Jurkat, Clone E6-1 (cell line): ENCODE data around the gene MTG2.

Source experiments
- DNase-seq: peaks from one replicate; pipeline ENCODE4 v3.0.0-alpha.2; 2011; ENCODE audit warnings: low read depth, low spot score
- H3K4me3 ChIP-seq: 2 replicates; pipeline ENCODE4 v1.5.1; 2011; ENCODE audit warnings: mild to moderate bottlenecking, low read length, control low read depth, moderate library complexity

Gene MTG2

DNA sequence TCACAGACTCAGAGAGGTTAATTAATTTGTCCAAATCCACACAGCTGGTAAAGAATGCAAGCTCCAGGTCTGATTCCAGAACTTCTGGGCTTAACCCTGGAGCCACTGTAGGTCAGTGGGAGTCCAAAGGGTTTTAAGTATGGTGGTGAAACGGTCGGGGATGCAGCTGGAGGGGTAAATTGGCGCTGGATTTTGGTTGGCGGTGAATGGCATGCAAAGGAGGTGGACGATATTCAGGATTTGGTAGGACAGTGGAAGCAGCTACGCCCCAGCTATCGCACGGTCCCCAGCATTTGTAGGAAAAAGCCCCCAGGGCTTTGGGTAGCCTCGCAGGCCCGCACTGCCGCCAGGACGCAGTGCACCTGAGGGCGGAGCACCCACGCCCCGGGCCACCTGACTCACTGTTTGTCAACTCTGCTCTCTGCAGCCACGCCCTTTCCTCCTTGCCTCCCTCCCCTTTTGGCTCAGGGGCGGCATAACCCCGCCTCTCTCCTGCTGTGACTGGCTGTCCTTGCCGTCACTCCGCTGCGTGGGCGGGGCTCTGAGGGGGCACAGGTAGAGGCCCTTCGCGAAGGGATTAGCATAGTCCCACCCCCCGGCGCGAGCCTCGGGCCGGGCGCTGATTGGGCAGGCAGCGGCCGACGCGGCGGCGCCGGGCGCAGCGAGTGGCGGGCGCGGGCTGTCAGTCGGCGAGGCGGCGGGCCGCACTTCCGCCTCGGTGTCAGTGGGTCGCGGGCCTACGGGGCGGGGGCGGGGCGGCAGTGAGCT is 55.2 kb downstream of the MTG2 start, which contains the start of gene OSBPL2:
Gene OSBPL2 (plus strand): TSS at position 721 of the 768 bp plus-strand sequence. CDS start 17,664 bp downstream, outside the sequence.
- peak; percentile 96 for DNase-seq
- H3K4me3 ChIP-seq = peak within 1 kb of the TSS; percentile 71

DNA sequence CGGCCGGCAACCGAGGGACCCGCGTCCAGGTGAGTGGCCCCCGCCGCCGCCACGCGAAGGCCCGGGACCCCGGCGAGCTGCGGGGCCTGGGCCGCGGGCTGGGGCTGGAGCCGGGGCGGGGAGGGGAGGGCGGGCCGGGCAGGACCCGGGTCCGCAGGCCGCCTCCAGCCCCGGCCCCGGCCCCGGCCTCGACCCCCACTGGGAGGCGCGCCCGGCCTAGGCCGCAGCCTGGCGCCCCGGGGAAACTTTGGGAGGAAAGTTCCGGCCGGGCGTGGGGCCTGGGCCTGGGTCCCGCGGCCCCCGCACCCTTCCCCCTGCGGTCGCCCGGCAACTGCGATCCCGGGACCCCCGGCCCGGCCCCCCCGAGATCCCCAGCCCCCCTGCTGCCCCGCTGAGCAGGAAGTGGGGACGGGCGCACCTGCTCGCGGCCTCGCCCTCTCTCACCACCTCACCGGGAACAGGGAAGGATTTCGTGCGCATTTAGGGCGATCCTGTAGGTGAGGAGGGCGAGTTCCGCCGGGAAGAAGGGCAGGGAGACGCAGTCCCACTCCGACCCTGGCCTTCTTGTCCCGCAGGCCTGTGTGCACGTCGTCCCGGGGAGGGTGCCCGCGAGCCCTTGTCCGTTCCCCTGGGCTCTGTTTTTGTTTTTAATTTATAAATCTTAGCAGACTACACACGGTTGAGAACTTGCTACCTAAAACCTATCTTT is 55.9 kb downstream of the MTG2 start:
- DNase-seq = no peak

DNA sequence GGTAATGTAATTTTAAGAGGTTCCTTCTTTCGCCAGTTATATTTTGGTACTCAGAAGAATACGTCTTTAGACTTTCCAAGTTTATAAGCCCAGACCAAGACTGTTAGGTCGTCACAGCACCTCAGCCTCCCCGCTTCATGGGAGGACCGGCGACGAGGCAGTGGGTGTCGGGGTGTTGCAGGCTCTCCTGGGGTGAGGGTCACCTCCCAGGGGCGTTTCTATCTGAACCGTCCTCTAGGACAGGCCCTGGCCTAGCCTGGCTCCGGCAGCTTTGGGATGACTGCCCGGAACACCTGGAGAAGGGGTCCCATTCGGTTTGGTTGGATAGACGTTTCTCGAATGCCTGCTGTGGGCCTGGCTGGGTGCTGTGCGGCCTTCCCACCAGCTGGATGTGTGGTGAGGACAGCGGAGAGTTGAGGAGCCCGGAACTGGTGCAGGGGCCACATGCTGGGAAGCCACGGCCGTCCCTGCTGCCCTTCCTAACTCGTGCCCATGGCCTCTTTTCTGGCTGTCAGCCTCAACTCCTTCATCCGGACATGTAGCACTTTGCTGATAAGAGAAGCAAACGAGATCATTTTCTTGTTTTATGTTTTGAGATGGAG is 56.6 kb downstream of the MTG2 start:
- H3K4me3 ChIP-seq = peak overlapping the region; percentile 71
- no peak for DNase-seq

More for the DNA sequence above, 55.9 kb downstream of the MTG2 start:
- peak overlapping the region; percentile 71 for H3K4me3 ChIP-seq

DNA sequence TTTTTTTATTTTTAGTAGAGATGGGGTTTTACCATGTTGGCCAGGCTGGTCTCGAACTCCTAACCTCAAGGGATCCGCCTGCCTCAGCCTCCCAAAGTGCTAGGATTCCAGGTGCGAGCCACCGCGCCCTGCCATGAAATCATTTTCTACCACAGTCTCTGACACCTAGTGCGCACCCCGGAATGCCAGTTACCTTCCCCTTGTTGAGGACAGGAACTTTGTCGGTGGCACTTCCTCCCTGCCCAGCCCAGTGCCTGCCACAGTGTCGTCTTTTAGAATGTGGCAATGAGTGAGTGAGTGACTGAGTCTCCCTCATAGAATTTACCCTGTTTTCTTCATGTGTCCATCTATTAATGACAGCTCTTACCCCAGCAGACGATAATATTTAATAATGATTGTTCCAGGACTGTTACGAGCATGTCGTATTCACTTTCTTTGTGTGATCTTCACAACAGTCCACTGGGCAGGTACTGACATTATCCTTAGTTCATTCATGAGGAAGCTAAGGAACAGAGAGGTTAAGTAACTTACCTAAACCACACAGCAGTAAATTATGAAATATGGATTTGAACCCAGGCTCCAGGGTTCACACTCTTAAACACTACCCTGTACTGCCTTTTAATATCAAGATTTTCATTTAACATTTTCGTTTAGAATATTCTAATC is 57.3 kb downstream of the MTG2 start:
- no peak for DNase-seq
- no peak overlapping the region for H3K4me3 ChIP-seq

DNA sequence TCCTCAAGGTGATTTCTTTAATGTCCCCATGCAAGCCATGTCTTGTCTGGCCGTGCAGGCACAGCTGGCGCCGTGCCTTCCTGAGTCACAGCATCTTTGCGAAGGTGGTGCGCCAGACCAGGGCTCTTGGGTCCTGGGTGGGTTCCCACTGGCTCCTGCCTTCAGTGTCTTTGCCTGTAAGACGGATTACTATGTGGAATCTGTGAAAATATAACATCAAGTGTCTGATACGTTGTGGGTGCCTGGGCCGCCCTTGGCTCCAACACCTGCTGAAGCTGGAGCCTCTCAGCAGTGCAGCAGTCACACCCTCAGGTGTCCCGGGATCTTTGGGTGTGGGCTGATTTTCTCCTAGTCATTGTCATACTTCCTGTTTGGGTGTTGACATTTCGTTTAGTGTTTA is 58.7 kb downstream of the MTG2 start:
- no peak for DNase-seq

DNA sequence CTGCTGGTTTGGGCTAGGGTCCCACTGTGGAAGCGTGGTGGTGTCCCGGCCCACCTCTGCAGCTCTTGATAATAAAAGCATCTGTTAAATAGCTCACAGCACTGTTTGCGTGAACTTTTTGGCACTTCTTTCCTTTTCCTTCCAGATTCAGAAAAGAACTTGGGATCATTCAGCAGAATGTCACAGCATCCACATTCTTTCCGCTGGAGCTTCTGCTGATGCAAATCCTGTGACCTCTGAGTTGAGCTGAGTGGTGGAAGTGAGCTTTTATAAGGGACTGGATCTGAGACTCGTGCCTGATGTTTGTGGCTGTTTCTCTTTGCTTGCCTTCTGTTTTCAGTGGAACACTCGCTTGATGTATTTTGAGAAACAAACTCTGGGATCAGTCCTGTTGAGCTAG is 59.3 kb downstream of the MTG2 start:
- no peak overlapping the region for H3K4me3 ChIP-seq
- DNase-seq = no peak

More for the DNA sequence above, 58.7 kb downstream of the MTG2 start:
- no peak overlapping the region for H3K4me3 ChIP-seq

DNA sequence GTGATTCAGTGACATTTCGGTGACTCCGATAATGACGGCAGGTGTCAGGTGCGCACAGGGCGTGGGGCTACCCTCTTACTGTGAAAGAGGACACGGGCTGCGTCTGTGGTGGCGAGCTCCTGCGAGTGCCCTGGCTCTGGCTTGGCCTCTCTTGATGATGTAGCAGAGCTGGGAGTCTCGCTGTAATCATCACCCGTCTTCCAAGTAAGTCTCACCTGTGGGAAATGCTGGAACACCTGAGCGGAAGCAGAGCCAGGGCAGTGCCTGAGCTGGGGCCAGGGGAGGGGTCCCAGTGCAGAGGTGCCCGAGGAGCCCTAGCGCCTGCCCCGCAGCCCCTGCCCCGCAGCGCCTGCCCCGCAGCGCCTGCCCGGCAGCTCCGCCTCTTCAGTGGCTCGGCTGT is 60.3 kb downstream of the MTG2 start:
- no peak overlapping the region for H3K4me3 ChIP-seq
- DNase-seq = no peak

DNA sequence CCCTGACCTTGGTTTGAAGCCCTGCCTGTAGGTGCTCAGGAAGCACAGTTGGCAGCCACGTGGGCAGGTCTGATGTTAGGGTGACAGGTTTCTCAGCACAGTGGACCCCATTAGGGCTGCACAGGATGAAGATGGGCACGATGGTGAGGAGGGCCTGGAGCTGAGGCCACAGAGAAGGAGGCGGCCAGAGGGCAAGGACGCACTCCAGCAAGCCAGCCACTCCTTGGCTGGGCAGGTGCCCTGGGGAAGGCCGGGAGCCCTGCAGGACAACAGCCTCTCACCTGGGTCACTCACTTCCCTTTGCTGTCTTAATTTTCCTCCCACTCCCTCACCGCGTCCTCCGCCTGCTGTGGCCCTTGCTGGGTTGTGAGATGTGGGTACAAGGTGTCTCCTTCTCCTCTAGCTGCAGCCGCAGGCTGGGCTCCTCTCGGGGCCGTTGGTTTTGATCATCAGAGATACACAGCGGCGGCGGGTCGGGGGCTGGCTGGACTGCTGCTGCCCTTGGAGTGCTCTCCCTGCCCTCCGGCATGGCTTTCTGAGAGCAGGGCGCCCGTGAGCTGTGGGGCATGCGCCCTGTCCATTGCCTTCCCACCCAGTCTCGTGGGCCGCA is 61.2 kb downstream of the MTG2 start:
- no peak overlapping the region for H3K4me3 ChIP-seq
- no peak for DNase-seq

DNA sequence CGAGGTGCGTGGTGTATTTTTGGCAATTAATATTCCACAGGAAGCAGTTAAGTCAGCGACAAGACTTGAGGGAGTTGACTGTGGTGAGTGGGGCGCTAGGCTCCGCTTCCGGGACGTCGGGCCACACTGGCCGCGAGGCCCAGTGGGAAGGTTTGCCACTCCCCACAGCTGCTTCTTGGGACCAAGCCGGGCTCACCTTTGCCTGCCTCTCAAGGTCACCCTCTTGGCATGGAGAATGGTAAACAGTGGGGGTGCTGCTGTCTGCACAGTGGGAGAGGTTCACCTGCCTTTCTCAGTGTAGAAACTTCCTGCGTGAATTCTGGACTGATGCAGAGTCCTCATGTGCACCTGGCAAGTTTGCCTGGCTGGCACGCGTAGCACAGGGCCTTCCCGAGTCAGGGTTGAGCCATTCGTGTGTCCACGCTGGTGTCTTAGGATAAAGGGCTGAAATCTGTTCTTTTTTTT is 61.8 kb downstream of the MTG2 start:
- no peak for DNase-seq
- no peak overlapping the region for H3K4me3 ChIP-seq

DNA sequence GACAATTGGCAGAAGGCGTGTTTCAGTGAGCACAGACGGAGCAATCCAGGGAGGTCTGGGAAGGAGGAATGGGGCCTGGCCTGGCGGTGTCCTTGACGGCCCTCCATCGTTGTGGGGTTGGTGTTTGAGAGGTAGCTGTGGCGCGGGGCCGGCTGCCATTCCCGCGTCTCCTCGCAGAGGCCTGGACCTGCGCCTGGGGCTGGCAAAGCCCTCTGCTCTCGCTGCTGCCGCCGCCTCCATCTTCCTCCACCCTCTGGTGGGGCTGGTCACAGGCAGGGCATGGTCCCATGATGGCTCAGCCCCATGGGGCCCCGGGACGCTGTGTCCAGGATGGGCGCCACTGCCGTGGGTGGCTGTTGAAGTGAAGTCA is 63.1 kb downstream of the MTG2 start:
- no peak overlapping the region for H3K4me3 ChIP-seq
- DNase-seq = no peak

DNA sequence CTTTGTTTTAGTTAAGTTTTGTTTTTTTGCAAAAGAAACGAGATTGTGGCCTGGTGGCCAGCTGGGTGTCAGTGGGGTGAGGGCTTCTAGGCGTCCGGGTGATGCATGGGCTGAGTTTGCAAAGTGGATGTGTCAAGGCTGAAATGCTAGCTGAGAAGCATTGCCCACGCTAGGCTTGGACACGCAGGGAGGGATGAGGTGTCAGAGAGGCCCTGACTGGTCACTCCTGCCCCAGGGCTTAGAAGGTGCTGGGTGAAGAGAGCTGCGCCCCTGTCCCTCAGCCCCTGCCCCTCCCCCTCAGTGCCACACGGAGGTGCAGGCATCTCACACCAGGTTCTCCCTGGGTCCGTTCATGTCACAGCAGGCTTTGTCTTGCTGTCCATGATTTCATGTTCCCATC is 63.6 kb downstream of the MTG2 start:
- no peak for DNase-seq
- no peak overlapping the region for H3K4me3 ChIP-seq

DNA sequence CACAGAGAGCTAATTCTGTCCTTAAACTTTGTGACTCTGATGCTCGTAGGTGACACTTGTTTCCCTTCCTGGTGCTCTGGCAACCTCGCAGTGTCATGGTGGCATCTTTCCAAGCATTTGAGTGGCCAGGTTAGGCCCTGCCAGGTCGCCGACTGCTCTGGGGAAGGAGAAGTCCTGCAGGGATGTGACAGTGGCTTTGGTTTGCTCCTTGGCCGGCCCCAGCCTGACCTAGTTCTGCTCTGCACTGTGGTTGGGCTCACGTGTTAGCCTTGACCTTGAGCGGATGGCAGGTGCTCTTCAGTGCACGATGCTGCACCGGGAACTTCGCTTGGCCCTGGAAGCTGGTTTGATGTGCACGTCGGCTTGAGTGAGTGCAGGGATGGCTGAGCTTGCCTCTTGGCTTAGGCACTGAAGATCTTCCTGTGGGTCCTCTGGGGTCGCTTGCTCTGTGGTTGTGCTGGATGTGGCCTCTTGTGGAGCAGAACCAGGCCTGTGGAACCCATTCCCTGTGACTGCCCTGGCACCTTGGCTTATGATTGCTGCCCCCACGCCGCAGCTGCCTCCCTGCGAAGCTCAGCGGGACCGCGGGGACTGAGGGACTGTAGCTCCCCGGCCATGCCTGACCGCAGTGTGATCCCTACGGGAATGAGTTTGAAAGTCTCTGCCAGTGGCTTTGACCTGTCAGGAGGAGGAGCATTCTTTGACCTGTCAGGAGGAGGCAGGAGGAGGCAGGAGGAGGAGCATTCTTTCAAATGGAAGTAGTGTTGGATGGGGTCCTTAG is 64.2 kb downstream of the MTG2 start:
- H3K4me3 ChIP-seq = no peak overlapping the region
- no peak for DNase-seq

DNA sequence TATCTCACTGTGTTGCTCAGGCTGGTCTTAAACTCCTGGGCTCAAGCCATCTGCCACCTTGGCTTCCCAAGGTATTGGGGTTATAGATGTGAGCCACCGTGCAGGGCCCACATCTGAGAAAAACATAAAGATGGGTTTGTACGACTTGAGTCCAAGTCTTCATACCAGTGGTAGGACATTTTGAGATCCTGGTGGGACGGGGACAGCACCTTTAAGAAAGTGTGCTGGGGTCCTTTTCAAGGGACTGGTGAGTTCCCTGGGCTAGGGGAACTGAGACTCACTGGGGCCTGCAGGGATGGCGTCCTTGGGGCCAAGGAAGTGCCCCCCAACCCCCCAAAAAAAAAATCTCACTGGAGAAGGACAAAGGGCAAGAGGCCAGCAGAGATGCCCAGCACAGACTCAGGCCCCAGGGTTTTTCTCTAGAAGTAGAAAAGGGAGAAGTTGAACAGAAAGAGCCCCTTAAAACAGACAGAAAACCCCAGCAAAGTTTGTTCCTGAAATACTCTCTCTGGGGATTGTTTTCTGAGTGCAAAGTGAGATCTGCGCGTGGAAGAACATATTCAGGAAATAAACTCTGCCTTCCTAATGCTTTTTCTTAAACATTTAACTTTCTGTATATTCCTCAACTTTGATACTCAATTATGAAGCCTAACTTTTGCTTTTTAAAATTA is 66.2 kb downstream of the MTG2 start:
- no peak overlapping the region for H3K4me3 ChIP-seq
- no peak for DNase-seq

DNA sequence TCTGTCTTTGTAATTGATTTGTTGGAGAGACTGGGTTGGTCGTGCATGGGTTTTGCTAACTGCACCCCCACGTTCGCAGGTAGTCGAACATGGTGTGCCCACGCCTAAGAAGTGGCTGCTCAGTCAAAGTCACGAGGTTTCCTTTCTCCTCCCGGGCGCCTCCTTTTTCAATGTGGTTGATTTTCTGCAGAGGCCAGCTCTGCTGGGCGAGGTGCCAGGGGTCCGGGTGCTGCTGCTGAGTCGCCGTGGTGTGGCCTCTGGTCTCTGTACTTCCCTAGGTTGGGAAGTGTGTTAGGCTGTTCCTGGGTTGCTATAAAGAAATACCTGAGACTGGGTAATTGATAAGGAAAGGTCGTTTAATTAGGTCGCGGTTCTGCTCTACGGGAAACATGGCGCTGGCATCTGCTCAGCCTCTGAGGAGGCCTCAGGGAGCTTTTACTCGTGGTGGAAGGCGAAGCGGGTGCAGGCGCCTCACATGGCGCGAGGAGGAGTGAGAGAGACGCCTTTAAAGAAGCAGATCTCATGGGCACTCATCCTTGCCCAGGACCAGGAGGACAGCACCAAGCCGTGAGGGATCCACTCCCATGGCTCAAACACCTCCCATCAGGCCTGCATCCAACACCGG is 69.6 kb downstream of the MTG2 start:
- DNase-seq = no peak
- H3K4me3 ChIP-seq = no peak overlapping the region
